HepG2 (cell line): ENCODE results near the gene TGM1. TPM values are rescaled to one million over a fixed set of nuclear protein-coding genes. Genes with fewer than 3 reads are reported as not detected.

ENCODE experiments used
- ADNP ChIP-seq: sonication (generic); formaldehyde crosslinking; IDR thresholded peaks from 2 replicates; pipeline ENCODE4 v1.4.0; 2020; ENCODE audit warnings: missing genetic modification reagents
- HNF4G ChIP-seq, 2 experiments: sonication (generic) in 1 of 2; formaldehyde crosslinking in 1 of 2; IDR thresholded peaks; 2 replicates each; pipeline versions ENCODE4 v1.4.0 to v1.6.1; 2011 to 2020; ENCODE audit warnings: borderline replicate concordance in 2 of 2, low read depth in 2 of 2, mild to moderate bottlenecking in 2 of 2, low read length in 1 of 2, missing genetic modification reagents in 1 of 2, moderate library complexity in 1 of 2
- ISX ChIP-seq: sonication (generic); formaldehyde crosslinking; conservative IDR thresholded peaks from 2 replicates; pipeline ENCODE4 v1.5.0; 2020; ENCODE audit warnings: missing genetic modification reagents
- KDM4B ChIP-seq: sonication (generic); formaldehyde crosslinking; IDR thresholded peaks from 2 replicates; pipeline ENCODE4 v1.4.0; 2020; ENCODE audit warnings: missing genetic modification reagents
- MAX ChIP-seq: IDR thresholded peaks from 2 replicates; pipeline ENCODE4 v1.6.1; 2012; ENCODE audit warnings: inconsistent platforms
- NAIF1 ChIP-seq: sonication (generic); formaldehyde crosslinking; IDR thresholded peaks from 2 replicates; pipeline ENCODE4 v1.5.0; 2020; ENCODE audit warnings: mild to moderate bottlenecking, missing genetic modification reagents, borderline replicate concordance
- ZBTB20 ChIP-seq: sonication (generic); formaldehyde crosslinking; IDR thresholded peaks from 2 replicates; pipeline ENCODE4 v1.8.1; 2023; ENCODE audit warnings: missing genetic modification reagents, low read depth, mild to moderate bottlenecking, borderline replicate concordance
- ZNF30 ChIP-seq: sonication (generic); formaldehyde crosslinking; IDR thresholded peaks from 2 replicates; pipeline ENCODE4 v1.5.0; 2020; ENCODE audit warnings: mild to moderate bottlenecking, missing genetic modification reagents
- ZNF407 ChIP-seq: sonication (generic); formaldehyde crosslinking; IDR thresholded peaks from one replicate; pipeline ENCODE4 v1.5.1; 2020; ENCODE audit warnings: mild to moderate bottlenecking, missing genetic modification reagents; ENCODE audit errors: not compliant biosample characterization
- ZNF678 ChIP-seq: sonication (generic); formaldehyde crosslinking; IDR thresholded peaks from 2 replicates; pipeline ENCODE4 v1.4.0; 2020; ENCODE audit warnings: mild to moderate bottlenecking, missing genetic modification reagents
- polyA plus RNA-seq, 8 experiments: library from polyadenylated mRNA; depleted of rRNA in 3 of 8; stranded (reverse) in 7 of 8; unstranded in 1 of 8; fragments of >200 nt; fragmentation: Illumina TruSeq in 4 of 8; extraction: Trizol in 4 of 8; gene quantifications; 2 replicates each; pipeline versions ENCODE4 v1.2.1 to v1.2.3, GENCODE V29; 2011 to 2016; ENCODE audit warnings: low read depth in 4 of 8, missing spikeins in 1 of 8, mixed read lengths in 1 of 8; ENCODE audit not compliant: insufficient read depth in 1 of 8
- total RNA-seq, 5 experiments: library from RNA; depleted of rRNA; stranded (reverse); fragments of >200 nt; fragmentation: Illumina TruSeq; extraction: Trizol; gene quantifications; 2 replicates each; pipeline ENCODE4 v1.2.3, GENCODE V29; 2016; ENCODE audit warnings: low read depth in 1 of 5
- TF ChIP-seq, protein P1 (sequence below): sonication (generic); formaldehyde crosslinking; conservative IDR thresholded peaks from 2 replicates; pipeline ENCODE4 v1.4.0; 2020; ENCODE audit warnings: mild to moderate bottlenecking, missing genetic modification reagents, moderate library complexity
- TF ChIP-seq, protein P2 (sequence below): sonication (generic); formaldehyde crosslinking; IDR thresholded peaks from 2 replicates; pipeline ENCODE4 v1.4.0; 2020; ENCODE audit warnings: missing genetic modification reagents, borderline replicate concordance

The TGM1 gene
- total and polyA plus RNA-seq, 2 of the 13 experiments (the other 11 are each of a cell fraction or from before 2014, with no cell fraction given), result 3.2 to 10.6 TPM

DNA sequence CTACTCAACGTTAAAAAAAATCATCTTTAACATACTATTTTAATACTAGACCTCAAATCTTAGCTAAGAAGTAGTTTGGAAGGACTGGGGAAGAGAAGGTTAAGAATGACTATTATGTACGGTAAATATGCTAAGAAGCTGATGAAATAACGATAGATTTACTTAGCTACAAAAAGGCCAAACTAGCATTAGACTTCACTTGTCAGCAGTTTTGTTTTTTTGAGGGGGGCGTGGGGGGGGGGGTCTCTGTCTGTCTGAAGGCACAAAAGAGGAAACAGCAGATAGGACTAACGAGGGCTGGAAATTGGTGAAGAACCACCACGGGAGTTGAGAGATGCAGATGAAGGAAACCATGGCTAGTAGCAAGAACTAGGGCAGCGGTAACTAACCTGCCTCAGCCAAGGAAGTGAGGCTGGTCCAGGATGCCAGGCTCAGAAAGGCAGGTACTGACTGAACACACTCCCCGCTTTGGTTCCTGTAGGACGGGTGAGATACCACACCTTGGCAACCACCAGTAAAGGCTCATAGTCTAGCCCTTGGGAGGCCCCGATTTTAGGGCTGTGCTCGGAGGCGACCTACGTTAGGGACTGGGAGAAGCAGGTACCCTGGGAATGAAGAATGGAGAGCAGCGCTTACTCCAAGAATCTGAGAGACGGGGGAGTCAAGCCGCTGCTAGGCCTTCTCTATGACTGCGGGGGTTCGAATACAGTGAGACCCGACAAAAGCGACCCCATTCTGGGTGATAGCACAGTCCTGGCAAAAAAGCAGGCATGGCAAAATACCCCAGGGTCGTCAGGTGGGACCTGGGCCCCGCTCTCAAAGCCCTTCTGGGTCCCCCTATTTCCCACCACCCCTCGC, 31.5 kb downstream of the TGM1 start (continued):
- TF ChIP-seq MAX (no peak), ISX (CRISPR knock-in tag) (peak; percentile 30; the same call in 1 of the 2 replicates), ZNF678 (CRISPR knock-in tag) (0 out of 2 replicates have a peak, but pooled peaks have one; percentile 53), ZBTB20 (no peak; the same call in 1 of the 2 replicates), HNF4G (IDR thresholded peaks at IDR 0.05; ENCODE audit: borderline replicate concordance, low read depth, low read length) (no peak), HNF4G (CRISPR knock-in tag; IDR thresholded peaks at IDR 0.05; ENCODE audit: borderline replicate concordance, low read depth) (peak; percentile 68; the same call in 1 of the 2 replicates), ZNF30 (CRISPR knock-in tag) (no peak), ZNF407 (no peak), KDM4B (CRISPR knock-in tag) (peak; percentile 25; the same call in 1 of the 2 replicates), ADNP (CRISPR knock-in tag) (no peak), NAIF1 (peak; percentile 77)
- TF ChIP-seq, protein P1, sequence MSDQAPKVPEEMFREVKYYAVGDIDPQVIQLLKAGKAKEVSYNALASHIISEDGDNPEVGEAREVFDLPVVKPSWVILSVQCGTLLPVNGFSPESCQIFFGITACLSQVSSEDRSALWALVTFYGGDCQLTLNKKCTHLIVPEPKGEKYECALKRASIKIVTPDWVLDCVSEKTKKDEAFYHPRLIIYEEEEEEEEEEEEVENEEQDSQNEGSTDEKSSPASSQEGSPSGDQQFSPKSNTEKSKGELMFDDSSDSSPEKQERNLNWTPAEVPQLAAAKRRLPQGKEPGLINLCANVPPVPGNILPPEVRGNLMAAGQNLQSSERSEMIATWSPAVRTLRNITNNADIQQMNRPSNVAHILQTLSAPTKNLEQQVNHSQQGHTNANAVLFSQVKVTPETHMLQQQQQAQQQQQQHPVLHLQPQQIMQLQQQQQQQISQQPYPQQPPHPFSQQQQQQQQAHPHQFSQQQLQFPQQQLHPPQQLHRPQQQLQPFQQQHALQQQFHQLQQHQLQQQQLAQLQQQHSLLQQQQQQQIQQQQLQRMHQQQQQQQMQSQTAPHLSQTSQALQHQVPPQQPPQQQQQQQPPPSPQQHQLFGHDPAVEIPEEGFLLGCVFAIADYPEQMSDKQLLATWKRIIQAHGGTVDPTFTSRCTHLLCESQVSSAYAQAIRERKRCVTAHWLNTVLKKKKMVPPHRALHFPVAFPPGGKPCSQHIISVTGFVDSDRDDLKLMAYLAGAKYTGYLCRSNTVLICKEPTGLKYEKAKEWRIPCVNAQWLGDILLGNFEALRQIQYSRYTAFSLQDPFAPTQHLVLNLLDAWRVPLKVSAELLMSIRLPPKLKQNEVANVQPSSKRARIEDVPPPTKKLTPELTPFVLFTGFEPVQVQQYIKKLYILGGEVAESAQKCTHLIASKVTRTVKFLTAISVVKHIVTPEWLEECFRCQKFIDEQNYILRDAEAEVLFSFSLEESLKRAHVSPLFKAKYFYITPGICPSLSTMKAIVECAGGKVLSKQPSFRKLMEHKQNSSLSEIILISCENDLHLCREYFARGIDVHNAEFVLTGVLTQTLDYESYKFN (CRISPR knock-in tag), result no peak; the same call in 1 of the 2 replicates
- TF ChIP-seq, protein P2, sequence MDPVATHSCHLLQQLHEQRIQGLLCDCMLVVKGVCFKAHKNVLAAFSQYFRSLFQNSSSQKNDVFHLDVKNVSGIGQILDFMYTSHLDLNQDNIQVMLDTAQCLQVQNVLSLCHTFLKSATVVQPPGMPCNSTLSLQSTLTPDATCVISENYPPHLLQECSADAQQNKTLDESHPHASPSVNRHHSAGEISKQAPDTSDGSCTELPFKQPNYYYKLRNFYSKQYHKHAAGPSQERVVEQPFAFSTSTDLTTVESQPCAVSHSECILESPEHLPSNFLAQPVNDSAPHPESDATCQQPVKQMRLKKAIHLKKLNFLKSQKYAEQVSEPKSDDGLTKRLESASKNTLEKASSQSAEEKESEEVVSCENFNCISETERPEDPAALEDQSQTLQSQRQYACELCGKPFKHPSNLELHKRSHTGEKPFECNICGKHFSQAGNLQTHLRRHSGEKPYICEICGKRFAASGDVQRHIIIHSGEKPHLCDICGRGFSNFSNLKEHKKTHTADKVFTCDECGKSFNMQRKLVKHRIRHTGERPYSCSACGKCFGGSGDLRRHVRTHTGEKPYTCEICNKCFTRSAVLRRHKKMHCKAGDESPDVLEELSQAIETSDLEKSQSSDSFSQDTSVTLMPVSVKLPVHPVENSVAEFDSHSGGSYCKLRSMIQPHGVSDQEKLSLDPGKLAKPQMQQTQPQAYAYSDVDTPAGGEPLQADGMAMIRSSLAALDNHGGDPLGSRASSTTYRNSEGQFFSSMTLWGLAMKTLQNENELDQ, result no peak
